ENCODE results near the gene RABGAP1L. TPM values are rescaled to one million over a fixed set of nuclear protein-coding genes. Genes with fewer than 3 reads are reported as not detected.
"Not testable (repeated sequence)": the region's sequence is repeated elsewhere in the genome, so short reads cannot be mapped to it uniquely, and the experiment has no call there.

The RABGAP1L gene
- total RNA-seq, 4 donors from 2014 or later = 170 to 282 (median 182) TPM

- H3K9me3 ChIP-seq = no peaks in the 10 kb centered on the region
- no peak for TF ChIP-seq POLR2A (IDR thresholded peaks at IDR 0.05)
- no peak for TF ChIP-seq CTCF (IDR thresholded peaks at IDR 0.05)
- no peaks in the 10 kb centered on the region for H3K27me3 ChIP-seq
- H3K36me3 ChIP-seq = peaks cover 0 to 25% (median 0%) of the 10 kb centered on the region in 3 donors
- no peak overlapping the region for H3K27ac ChIP-seq
- H3K4me3 ChIP-seq = no peak overlapping the region
- peaks cover 0 to 3% (median 0%) of the 10 kb centered on the region in 4 donors for H3K4me1 ChIP-seq
- DNase-seq = no peak
Measured at GRCh38 chr1:174222166-174222949, 63.0 kb downstream of the RABGAP1L start.

GRCh38 chr1:174224641-174225040 is 65.3 kb downstream of the RABGAP1L start:
- peaks cover 0 to 25% (median 0%) of the 10 kb centered on the region in 3 donors for H3K36me3 ChIP-seq
- TF ChIP-seq CTCF (IDR thresholded peaks at IDR 0.05) (no peak), POLR2A (IDR thresholded peaks at IDR 0.05) (no peak)

GRCh38 chr1:174225499-174226204 is 66.3 kb downstream of the RABGAP1L start:
- peaks cover 0 to 25% (median 0%) of the 10 kb centered on the region in 3 donors for H3K36me3 ChIP-seq
- no peak overlapping the region for H3K4me3 ChIP-seq
- no peaks in the 10 kb centered on the region for H3K9me3 ChIP-seq
- no peak for TF ChIP-seq POLR2A (IDR thresholded peaks at IDR 0.05)
- no peak for TF ChIP-seq CTCF (IDR thresholded peaks at IDR 0.05)
- H3K27ac ChIP-seq = no peak overlapping the region
- H3K27me3 ChIP-seq = no peaks in the 10 kb centered on the region
- no peaks in the 10 kb centered on the region for H3K4me1 ChIP-seq
- no peak for DNase-seq

More at GRCh38 chr1:174224641-174225040, 65.3 kb downstream of the RABGAP1L start:
- Histone ChIP-seq H3K4me3 (no peak overlapping the region), H3K9me3 (no peaks in the 10 kb centered on the region), H3K27ac (no peak overlapping the region), H3K27me3 (no peaks in the 10 kb centered on the region), H3K4me1 (no peaks in the 10 kb centered on the region)
- no peak for DNase-seq

- Histone ChIP-seq H3K27ac (no peak overlapping the region), H3K27me3 (no peaks in the 10 kb centered on the region), H3K36me3 (peaks cover 0 to 17% (median 0%) of the 10 kb centered on the region in 3 donors), H3K9me3 (no peaks in the 10 kb centered on the region), H3K4me1 (no peaks in the 10 kb centered on the region), H3K4me3 (no peak overlapping the region)
- TF ChIP-seq POLR2A (IDR thresholded peaks at IDR 0.05) (no peak), CTCF (IDR thresholded peaks at IDR 0.05) (no peak)
- DNase-seq = no peak
Measured at GRCh38 chr1:174230399-174230798, 71.1 kb downstream of the RABGAP1L start.

GRCh38 chr1:174232761-174233160 is 73.4 kb downstream of the RABGAP1L start:
- no peaks in the 10 kb centered on the region for H3K27me3 ChIP-seq
- no peaks in the 10 kb centered on the region for H3K4me1 ChIP-seq
- no peak overlapping the region for H3K4me3 ChIP-seq
- H3K36me3 ChIP-seq = peaks cover 0 to 17% (median 0%) of the 10 kb centered on the region in 3 donors
- no peak for DNase-seq
- TF ChIP-seq CTCF (IDR thresholded peaks at IDR 0.05) (no peak), POLR2A (IDR thresholded peaks at IDR 0.05) (no peak)
- H3K27ac ChIP-seq = no peak overlapping the region
- H3K9me3 ChIP-seq = no peaks in the 10 kb centered on the region

- peaks cover 0 to 19% (median 0%) of the 10 kb centered on the region in 3 donors for H3K36me3 ChIP-seq
- not testable (repeated sequence) for H3K4me1 ChIP-seq, H3K4me3 ChIP-seq, H3K27ac ChIP-seq, H3K27me3 ChIP-seq, H3K9me3 ChIP-seq, DNase-seq
Measured at GRCh38 chr1:174238845-174239501, 79.7 kb downstream of the RABGAP1L start.

All from Peyer's patch (tissue), 4 donors.